ENCODE results near the gene PTPRD. TPM values are rescaled to one million over a fixed set of nuclear protein-coding genes. Genes with fewer than 3 reads are reported as not detected.

Gene PTPRD
- polyA plus RNA-seq, 1 experiment: 0.39 TPM

GRCh38 chr9:9560382-9561035, 1052.3 kb downstream of the PTPRD start:
- ChIA-PET CTCF (no interaction called here), POLR2A (no interaction called here)
- no peak for TF ChIP-seq CTCF (IDR thresholded peaks at IDR 0.05; ENCODE audit: insufficient read depth, low read depth, low read length)
- Histone ChIP-seq H3K4me3 (ENCODE audit: low read depth, low read length) (no peak overlapping the region), H3K27me3 (ENCODE audit: control insufficient read depth, insufficient read depth, low read length) (no peaks in the 10 kb centered on the region), H3K36me3 (ENCODE audit: control insufficient read depth, insufficient read depth, low read length) (no peaks in the 10 kb centered on the region)
- DNase-seq (ENCODE audit: low read depth): no peak

- no peak for DNase-seq (ENCODE audit: low read depth)
- CTCF ChIA-PET: no interaction called here
- Histone ChIP-seq H3K4me3 (ENCODE audit: low read depth, low read length) (no peak overlapping the region), H3K27me3 (ENCODE audit: control insufficient read depth, insufficient read depth, low read length) (no peaks in the 10 kb centered on the region), H3K36me3 (ENCODE audit: control insufficient read depth, insufficient read depth, low read length) (no peaks in the 10 kb centered on the region)
- TF ChIP-seq CTCF (IDR thresholded peaks at IDR 0.05; ENCODE audit: insufficient read depth, low read depth, low read length): no peak
- POLR2A ChIA-PET: no interaction called here
Observed at GRCh38 chr9:9558907-9559306, 1053.9 kb downstream of the PTPRD start.

- no peaks in the 10 kb centered on the region for H3K27me3 ChIP-seq (ENCODE audit: control insufficient read depth, insufficient read depth, low read length)
- H3K4me3 ChIP-seq (ENCODE audit: low read depth, low read length): no peak overlapping the region
- TF ChIP-seq CTCF (IDR thresholded peaks at IDR 0.05; ENCODE audit: insufficient read depth, low read depth, low read length): no peak
- CTCF ChIA-PET: no interaction called here
- no peaks in the 10 kb centered on the region for H3K36me3 ChIP-seq (ENCODE audit: control insufficient read depth, insufficient read depth, low read length)
- POLR2A ChIA-PET: no interaction called here
- no peak for DNase-seq (ENCODE audit: low read depth)
Observed at GRCh38 chr9:9557804-9558334, 1054.9 kb downstream of the PTPRD start.

GRCh38 chr9:9556865-9557803, 1055.7 kb downstream of the PTPRD start:
- ChIA-PET POLR2A (no interaction called here), CTCF (no interaction called here)
- Histone ChIP-seq H3K36me3 (ENCODE audit: control insufficient read depth, insufficient read depth, low read length) (no peaks in the 10 kb centered on the region), H3K4me3 (ENCODE audit: low read depth, low read length) (no peak overlapping the region), H3K27me3 (ENCODE audit: control insufficient read depth, insufficient read depth, low read length) (no peaks in the 10 kb centered on the region)
- DNase-seq (ENCODE audit: low read depth): no peak
- no peak for TF ChIP-seq CTCF (IDR thresholded peaks at IDR 0.05; ENCODE audit: insufficient read depth, low read depth, low read length)

GRCh38 chr9:9552665-9553064, 1060.1 kb downstream of the PTPRD start:
- no peaks in the 10 kb centered on the region for H3K36me3 ChIP-seq (ENCODE audit: control insufficient read depth, insufficient read depth, low read length)
- POLR2A ChIA-PET: no interaction called here
- no peak for TF ChIP-seq CTCF (IDR thresholded peaks at IDR 0.05; ENCODE audit: insufficient read depth, low read depth, low read length)
- no peak for DNase-seq (ENCODE audit: low read depth)
- H3K27me3 ChIP-seq (ENCODE audit: control insufficient read depth, insufficient read depth, low read length): no peaks in the 10 kb centered on the region
- H3K4me3 ChIP-seq (ENCODE audit: low read depth, low read length): no peak overlapping the region
- CTCF ChIA-PET: no interaction called here
